Sciatic nerve (tissue), 2 donors: ENCODE measurements around the gene ZNF408. TPM values are rescaled to one million over a fixed set of nuclear protein-coding genes. Genes with fewer than 3 reads are reported as not detected.
"Not testable (repeated sequence)": the region's sequence is repeated elsewhere in the genome, so short reads cannot be mapped to it uniquely, and the experiment has no call there.

Experiments
- ATAC-seq: fragments of 200-7000 bp; cut with Tn5 transposase; one replicate; pipeline ENCODE4 v1.9.1; 2020; ENCODE audit warnings: mild to moderate bottlenecking, moderate library complexity
- DNase-seq: peaks from one replicate; pipeline ENCODE4 v3.0.0-alpha.2; 2020; ENCODE audit warnings: low spot score
- intact Hi-C: fragments of 100-400 bp; cut with DNase I; formaldehyde crosslinking; loops from one replicate; pipeline ENCODE4 v1.14.2; 2022
- total RNA-seq: library from RNA; stranded (reverse); fragmentation: NEBNext Ultra II Directional; extraction: Animal tissue kit (Norgen Biotek cat#: 25700); gene quantifications from one replicate; pipeline ENCODE4 v1.2.1, GENCODE V29; 2021
- donor health status: DM: no; HTN: no; CAD: no.
- donor health status: DM: no; HTN: no; CAD: no.

The ZNF408 gene
- total RNA-seq, 1 donor from 2014 or later: 6.5 TPM

GRCh38 chr11:46693597-46694012 is 7.2 kb upstream of the ZNF408 start:
- intact Hi-C loops: no loop called here
- ATAC-seq: no peak
- no peak for DNase-seq

- DNase-seq (no peak), ATAC-seq (no peak)
- intact Hi-C loops: no loop called here
Observed at GRCh38 chr11:46694072-46694471, 6.8 kb upstream of the ZNF408 start.

- ATAC-seq: no peak
Observed at GRCh38 chr11:46694607-46695006, 6.2 kb upstream of the ZNF408 start.

GRCh38 chr11:46695345-46696211 is 5.3 kb upstream of the ZNF408 start:
- DNase-seq (no peak), ATAC-seq (no peak)
- intact Hi-C loops: no loop called here

More at GRCh38 chr11:46694607-46695006, 6.2 kb upstream of the ZNF408 start:
- intact Hi-C loops: no loop called here
- no peak for DNase-seq

- intact Hi-C loops: no loop called here
- ATAC-seq (no peak), DNase-seq (no peak)
Observed at GRCh38 chr11:46696212-46696558, 4.6 kb upstream of the ZNF408 start.

- no peak for ATAC-seq
- intact Hi-C loops: no loop called here
Observed at GRCh38 chr11:46697303-46697702, 3.5 kb upstream of the ZNF408 start.

GRCh38 chr11:46697723-46698122 is 3.1 kb upstream of the ZNF408 start:
- ATAC-seq (no peak), DNase-seq (no peak)
- intact Hi-C loops: no loop called here

More at GRCh38 chr11:46697303-46697702, 3.5 kb upstream of the ZNF408 start:
- DNase-seq: no peak

GRCh38 chr11:46698597-46698996 is 2.2 kb upstream of the ZNF408 start:
- intact Hi-C loops: no loop called here
- DNase-seq: no peak
- ATAC-seq: no peak

- DNase-seq: no peak
- intact Hi-C loops: no loop called here
- ATAC-seq: no peak
Observed at GRCh38 chr11:46701078-46701654, 335 bp downstream of the ZNF408 start.

GRCh38 chr11:46705070-46705688 is 4.3 kb downstream of the ZNF408 start:
- intact Hi-C loops: no loop called here
- ATAC-seq (no peak), DNase-seq (no peak)

GRCh38 chr11:46706886-46707285 is 6.1 kb downstream of the ZNF408 start:
- ATAC-seq: no peak
- DNase-seq: no peak
- intact Hi-C loops: no loop called here

GRCh38 chr11:46709351-46709750 is 8.5 kb downstream of the ZNF408 start:
- ATAC-seq, DNase-seq, intact Hi-C loops: not testable (repeated sequence)

GRCh38 chr11:46710821-46711269 is 10.0 kb downstream of the ZNF408 start:
- DNase-seq (no peak), ATAC-seq (peak; percentile 95)
- intact Hi-C loops: no loop called here

- peak; percentile 57 for ATAC-seq
- intact Hi-C loops: no loop called here
Observed at GRCh38 chr11:46711303-46711702, 10.5 kb downstream of the ZNF408 start.

GRCh38 chr11:46712874-46713576 is 12.2 kb downstream of the ZNF408 start:
- ATAC-seq (no peak), DNase-seq (no peak)
- intact Hi-C loops: no loop called here

More at GRCh38 chr11:46711303-46711702, 10.5 kb downstream of the ZNF408 start:
- DNase-seq: no peak

- ATAC-seq, intact Hi-C loops, DNase-seq: not testable (repeated sequence)
Observed at GRCh38 chr11:46717825-46718154, 17.0 kb downstream of the ZNF408 start.

- intact Hi-C loops: no loop called here
- ATAC-seq: no peak
- no peak for DNase-seq
Observed at GRCh38 chr11:46718155-46719019, 17.6 kb downstream of the ZNF408 start.

GRCh38 chr11:46719048-46719542 is 18.3 kb downstream of the ZNF408 start, which contains the start of gene F2:
Gene F2 (plus strand): TSS chr11:46719213. CDS start chr11:46719236, 23 bp downstream.
- intact Hi-C loops: no loop called here
- peak; percentile 28 for ATAC-seq
- DNase-seq: no peak
